H54 (cell line): ENCODE data around the gene POC1A.
"Not testable (repeated sequence)": the region's sequence is repeated elsewhere in the genome, so short reads cannot be mapped to it uniquely, and the experiment has no call there.

Experiments used
- DNase-seq: peaks from one replicate; pipeline ENCODE4 v3.0.0; 2011; ENCODE audit warnings: low spot score, mixed read lengths; ENCODE audit not compliant: insufficient read length
- FAIRE-seq: peaks from 3 replicates; lab custom pipeline; 2011; peaks lifted over from hg19 to GRCh38; lab: Jason Lieb, UNC
- POLR2A ChIP-seq: IDR thresholded peaks from 2 replicates; pipeline ENCODE4 v1.6.1; 2011; ENCODE audit warnings: low read depth, mild to moderate bottlenecking, low read length

POC1A gene

GRCh38 chr3:52044869-52045619 lies 109.2 kb downstream of the POC1A start:
- FAIRE-seq, result no peak
- no peak for TF ChIP-seq POLR2A
- no peak for DNase-seq

- no peak for DNase-seq
- no peak for TF ChIP-seq POLR2A
- no peak for FAIRE-seq
Observed at GRCh38 chr3:52043750-52044149, 110.5 kb downstream of the POC1A start.

DNA sequence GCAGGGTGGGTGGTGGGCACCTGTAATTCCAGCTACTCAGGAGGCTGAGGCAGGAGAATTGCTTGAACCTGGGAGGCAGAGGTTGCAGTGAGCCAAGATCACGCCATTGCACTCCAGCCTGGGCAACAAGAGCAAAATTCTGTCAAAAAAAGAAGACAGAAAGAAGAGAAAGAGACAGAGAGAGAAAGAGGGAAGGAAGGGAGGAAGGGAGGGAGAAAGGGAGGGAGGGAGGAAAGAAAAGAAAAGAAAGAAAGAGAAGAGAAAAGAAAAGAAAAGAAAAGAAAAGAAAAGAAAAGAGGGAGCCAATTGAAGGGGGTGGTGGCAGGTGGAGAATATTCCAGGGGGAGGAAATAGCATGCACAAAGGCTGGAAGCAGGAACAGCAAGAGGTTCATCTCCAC lies 111.2 kb downstream of the POC1A start:
- not testable (repeated sequence) for FAIRE-seq

GRCh38 chr3:52041118-52041731 lies 113.0 kb downstream of the POC1A start:
- no peak for TF ChIP-seq POLR2A
- DNase-seq (no peak), FAIRE-seq (no peak)

More for the DNA sequence above, 111.2 kb downstream of the POC1A start:
- not testable (repeated sequence) for DNase-seq

DNA sequence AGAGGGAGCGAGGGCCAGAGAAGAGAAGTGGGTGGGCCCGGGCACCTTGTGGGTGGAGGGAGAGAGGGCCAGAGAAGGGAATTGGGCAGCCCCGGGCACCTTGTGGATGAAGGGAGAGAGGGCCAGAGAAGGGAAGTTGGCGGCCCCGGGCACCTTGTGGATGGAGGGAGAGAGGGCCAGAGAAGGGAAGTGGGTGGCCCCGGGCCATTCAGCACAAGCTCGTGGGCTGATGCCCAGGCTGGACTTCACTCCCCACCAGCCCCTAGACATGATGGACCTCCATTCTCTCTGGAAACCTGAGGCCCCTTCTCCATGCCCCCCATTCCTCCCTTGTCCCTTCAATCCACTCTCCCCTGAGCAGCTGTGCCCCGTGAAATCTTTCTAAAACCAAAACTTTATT lies 113.6 kb downstream of the POC1A start:
- FAIRE-seq (no peak), DNase-seq (no peak)
- TF ChIP-seq POLR2A, result no peak

DNA sequence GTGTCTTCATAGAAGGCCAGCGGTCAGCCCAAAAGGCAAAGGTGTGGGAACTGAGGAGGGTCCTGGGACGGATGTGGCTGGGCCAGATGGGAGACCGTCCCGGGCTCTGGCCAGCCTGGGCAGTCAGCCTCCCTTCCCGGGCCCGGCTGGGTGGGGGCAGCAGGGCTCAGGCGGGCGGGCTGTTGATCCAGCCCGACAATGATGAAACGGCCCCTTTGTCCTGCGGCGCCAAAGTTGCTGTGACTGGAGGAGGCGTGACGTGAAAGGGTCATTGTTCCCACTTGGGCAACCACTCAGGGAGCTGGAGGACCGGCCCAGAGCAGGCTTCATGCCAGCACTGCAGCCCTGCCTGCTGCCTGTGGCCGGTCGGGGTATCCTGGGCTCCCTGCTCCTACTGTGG lies 114.4 kb downstream of the POC1A start:
- DNase-seq (no peak), FAIRE-seq (no peak)
- TF ChIP-seq POLR2A, result no peak

- TF ChIP-seq POLR2A, result no peak
- DNase-seq, result no peak
- no peak for FAIRE-seq
Observed at GRCh38 chr3:52039426-52039825, 114.8 kb downstream of the POC1A start.

- no peak for TF ChIP-seq POLR2A
- FAIRE-seq (no peak), DNase-seq (peak; percentile 64)
Observed at GRCh38 chr3:52038227-52038626, 116.0 kb downstream of the POC1A start.

DNA sequence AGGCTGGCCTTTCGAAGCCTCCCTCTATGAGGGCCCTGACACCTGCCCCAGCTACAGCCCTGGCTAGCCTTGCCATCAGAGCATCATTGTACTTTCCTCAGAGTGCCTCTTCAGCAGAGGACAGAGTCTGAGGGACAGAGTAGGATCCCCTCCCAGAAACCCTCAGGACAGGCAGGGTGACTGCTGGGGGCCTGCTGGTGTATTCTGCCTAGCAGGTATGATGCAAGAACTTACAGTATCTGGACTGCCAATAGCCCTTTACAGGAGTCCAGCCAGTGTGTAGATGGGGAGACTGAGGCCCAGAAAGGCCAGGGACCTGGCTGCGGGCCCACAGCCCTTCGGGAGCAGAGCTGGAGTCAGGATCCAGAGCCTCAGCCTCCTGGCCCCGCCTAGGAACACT lies 116.9 kb downstream of the POC1A start:
- FAIRE-seq, result no peak
- DNase-seq, result no peak
- TF ChIP-seq POLR2A, result no peak

DNA sequence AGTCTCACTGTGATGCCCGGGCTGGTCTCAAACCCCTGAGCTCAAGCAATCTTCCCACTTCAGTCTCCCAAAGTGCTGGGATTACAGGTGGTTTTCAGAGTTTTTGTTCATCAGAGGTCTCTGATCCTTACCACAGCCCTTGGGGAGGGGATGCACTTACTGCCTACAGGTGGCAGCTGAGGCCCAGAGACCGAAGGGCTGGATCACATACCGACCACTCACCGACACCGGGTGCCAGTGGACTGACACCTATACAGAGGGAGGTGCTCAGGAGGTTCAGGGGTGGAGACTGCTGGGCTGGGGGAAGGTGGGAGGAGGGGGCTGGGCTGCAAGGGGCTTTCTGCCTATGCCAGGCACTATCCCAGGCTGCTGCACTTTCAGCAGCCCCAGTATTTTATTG lies 117.4 kb downstream of the POC1A start:
- DNase-seq, result no peak

GRCh38 chr3:52036222-52036694 lies 118.0 kb downstream of the POC1A start:
- no peak for TF ChIP-seq POLR2A
- FAIRE-seq (no peak), DNase-seq (no peak)

More for the DNA sequence above, 117.4 kb downstream of the POC1A start:
- FAIRE-seq, result no peak
- TF ChIP-seq POLR2A, result no peak

DNA sequence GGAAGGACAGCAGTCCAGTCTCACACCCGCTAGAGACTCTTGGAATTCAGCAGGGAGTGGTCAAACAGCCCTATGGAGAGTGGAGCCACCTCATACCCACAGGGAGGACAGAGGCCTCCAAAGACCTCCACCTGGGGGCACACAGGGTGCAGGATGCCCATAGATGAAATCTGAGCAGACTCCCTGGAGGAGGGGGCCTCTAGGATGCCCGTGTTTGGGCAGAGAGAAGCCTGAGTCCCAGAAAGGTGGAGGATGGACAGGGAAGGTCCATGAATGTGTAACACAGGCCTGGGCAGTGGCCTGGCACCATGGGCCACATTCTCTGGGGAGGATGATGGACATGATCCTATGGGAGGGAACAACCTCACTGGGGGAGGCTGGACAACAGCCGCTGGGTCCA lies 119.6 kb downstream of the POC1A start:
- no peak for FAIRE-seq
- TF ChIP-seq POLR2A, result no peak
- no peak for DNase-seq

DNA sequence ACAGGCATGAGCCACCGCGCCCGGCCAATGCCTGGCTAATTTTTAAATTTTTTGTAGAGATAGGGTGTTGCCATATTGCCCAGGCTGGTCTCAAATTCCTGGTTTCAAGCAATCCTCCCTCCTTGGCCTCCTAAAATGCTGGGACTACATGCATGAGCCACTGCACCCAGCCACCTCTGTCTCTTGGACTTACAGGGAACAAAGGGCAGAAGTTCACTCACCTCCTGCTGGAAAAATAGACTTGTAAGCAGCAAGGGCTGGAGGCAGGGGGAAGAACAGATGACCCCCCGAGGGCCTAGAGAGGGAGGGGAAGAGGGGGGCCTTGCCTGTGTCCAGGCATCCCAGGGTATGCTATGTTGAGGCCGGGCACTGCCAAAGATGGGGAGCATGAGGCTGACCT lies 120.0 kb downstream of the POC1A start:
- DNase-seq (no peak), FAIRE-seq (no peak)
- no peak for TF ChIP-seq POLR2A

DNA sequence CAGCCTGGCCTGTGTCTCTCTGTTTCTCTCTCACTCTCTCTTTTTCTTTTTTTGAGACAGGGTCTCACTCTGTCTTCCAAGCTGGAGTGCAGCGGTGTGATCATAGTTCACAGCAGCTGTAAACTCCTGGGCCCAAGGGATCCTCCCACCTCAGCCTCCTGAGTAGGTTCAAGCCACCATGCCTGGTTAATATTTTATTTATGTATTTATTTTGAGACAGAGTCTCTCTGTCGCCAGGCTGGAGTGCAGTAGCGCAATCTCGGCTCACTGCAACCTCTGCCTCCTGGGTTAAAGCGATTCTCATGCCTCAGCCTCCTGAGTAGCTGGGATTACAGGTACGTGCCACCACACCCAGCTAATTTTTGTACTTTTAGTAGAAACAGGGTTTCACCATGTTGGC lies 120.5 kb downstream of the POC1A start:
- not testable (repeated sequence) for DNase-seq, FAIRE-seq

GRCh38 chr3:52032702-52033408 lies 121.4 kb downstream of the POC1A start:
- DNase-seq (no peak), FAIRE-seq (no peak)
- TF ChIP-seq POLR2A, result no peak
